Adrenal gland (tissue), 12 donors: ENCODE data around the gene PRKCZ. TPM values are rescaled to one million over a fixed set of nuclear protein-coding genes. Genes with fewer than 3 reads are reported as not detected.
A peak's percentile ranks its signal among the peaks of the same experiment; 100 is the strongest.

Experiments used
- DNase-seq, 7 donors: peaks; one replicate each; pipeline ENCODE4 v3.0.0-alpha.2; 2019 to 2020
- H3K27ac ChIP-seq, 5 donors: fragments of 200-600 bp; sonication (generic) in 4 of 5; 1 replicate in 3 of 5; 2 replicates in 2 of 5; pipeline versions ENCODE4 v1.5.1 to v1.8.0; 2016 to 2020; ENCODE audit warnings: mild to moderate bottlenecking in 1 of 5
- H3K27me3 ChIP-seq: fragments of 200-600 bp; 2 replicates; pipeline ENCODE4 v1.8.0; 2021
- H3K36me3 ChIP-seq, 2 donors: fragments of 200-600 bp; replicated peaks in 1 of 2; 1 replicate in 1 of 2; 2 replicates in 1 of 2; pipeline versions ENCODE4 v1.5.1 to v1.8.0; 2018 to 2022
- H3K4me1 ChIP-seq, 2 donors: fragments of 200-600 bp; replicated peaks in 1 of 2; 1 replicate in 1 of 2; 2 replicates in 1 of 2; pipeline versions ENCODE4 v1.5.1 to v1.8.0; 2018 to 2021
- H3K4me3 ChIP-seq, 4 donors: fragments of 200-600 bp; sonication (generic) in 3 of 4; one replicate each; pipeline ENCODE4 v1.5.1; 2016 to 2018
- H3K9me3 ChIP-seq, 3 donors: fragments of 200-600 bp; sonication (generic) in 1 of 3; replicated peaks in 1 of 3; 1 replicate in 2 of 3; 2 replicates in 1 of 3; pipeline versions ENCODE4 v1.5.1 to v1.8.0; 2016 to 2021
- CTCF ChIP-seq, 6 experiments: fragments of 450-650 bp in 4 of 6; fragments of 200-600 bp in 2 of 6; sonication (generic) in 1 of 6; IDR thresholded peaks; 1 replicate in 5 of 6; 2 replicates in 1 of 6; pipeline versions ENCODE4 v1.5.1 to v1.8.0; 2016 to 2021; ENCODE audit warnings: antibody characterized with exemption in 6 of 6, mild to moderate bottlenecking in 2 of 6, moderate library complexity in 1 of 6
- POLR2A ChIP-seq, 2 donors: fragments of 450-650 bp; IDR thresholded peaks; one replicate each; pipeline ENCODE4 v1.6.1; 2017; ENCODE audit warnings: antibody characterized with exemption in 2 of 2, mild to moderate bottlenecking in 2 of 2, moderate library complexity in 1 of 2
- WGBS, 4 donors: extraction: QIAGEN DNeasy Blood & Tissue Kit in 2 of 4; methylation state at CpG; one replicate each; pipeline versions ENCODE4 v1.1.5 to v1.1.7; 2013 to 2017; 5-methylcytosine and 5-hydroxymethylcytosine counted together
- intact Hi-C, 2 donors: fragments of 100-400 bp; cut with DNase I; formaldehyde crosslinking; loops; one replicate each; pipeline versions ENCODE4 v1.14.1 to v1.15.0; 2022 to 2023
- polyA plus RNA-seq, 3 donors: library from polyadenylated mRNA; stranded (reverse); fragments of 200-250 nt in 2 of 3; fragments of 350-450 nt in 1 of 3; fragmentation: Illumina TruSeq in 1 of 3; extraction: RNeasy Lipid Tissue Mini Kit (QIAGEN cat#74804) in 1 of 3; gene quantifications; one replicate each; pipeline ENCODE4 v1.2.3, GENCODE V29; 2013 to 2014
- total RNA-seq, 9 donors: library from RNA; depleted of rRNA in 4 of 9; stranded (reverse); fragments of >200 nt in 4 of 9; fragments of 120-200 nt in 1 of 9; fragmentation: NEBNext Ultra II Directional in 1 of 9; extraction: Animal tissue kit (Norgen Biotek cat#: 25700) in 1 of 9; gene quantifications; one replicate each; pipeline versions ENCODE4 v1.1.0 to v1.2.4, GENCODE V29; 2013 to 2023
- donor health status: healthy with polysubstance abuse.
- donor health status: Bipolar disorder and iron deficiency.
- donor health status: DM: yes; HTN: yes; CAD: no.
- donor health status: DM: no; HTN: no; CAD: no.
- donor health status: DM: no; HTN: no; CAD: no.
- donor health status: DM: yes; HTN: yes; CAD: no.

Gene PRKCZ
- total and polyA plus RNA-seq, 12 donors, result 8.2 to 50.5 (median 25.4) TPM

DNA sequence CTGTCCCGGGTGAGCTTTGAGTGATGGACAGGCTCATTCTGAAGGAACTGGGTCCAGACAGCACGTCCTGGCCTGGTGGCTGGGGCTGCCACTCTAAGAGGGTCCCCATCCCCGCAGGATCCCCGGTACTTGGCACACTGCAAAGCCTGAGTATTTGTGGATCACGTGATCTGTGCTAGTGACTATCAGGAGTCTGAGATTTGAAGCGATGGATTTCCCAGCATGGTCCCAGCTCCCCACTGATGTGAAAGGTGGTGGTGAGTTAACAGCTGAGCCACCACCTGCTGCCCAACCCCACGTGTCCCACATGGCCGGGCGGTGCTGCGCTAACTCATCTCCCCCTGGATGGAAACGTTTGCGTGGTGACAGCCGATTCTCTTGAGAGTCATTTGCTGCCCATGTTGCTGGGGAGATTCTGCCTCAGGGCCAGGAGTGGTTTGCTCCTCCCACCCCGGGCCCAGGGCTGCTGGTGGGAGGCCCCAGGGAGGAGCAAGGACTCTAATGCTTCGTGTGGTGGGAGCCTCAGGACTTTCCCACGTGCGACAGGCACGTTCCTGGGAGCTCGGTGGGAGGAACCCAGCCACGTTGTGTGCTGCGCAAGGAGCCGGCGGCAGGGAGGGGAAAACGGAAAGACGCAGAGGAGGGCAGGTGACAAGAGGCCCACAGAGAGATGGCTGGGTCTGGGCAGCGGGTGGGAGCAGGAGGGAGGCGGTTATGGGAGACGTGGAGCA is 129.2 kb downstream of the PRKCZ start:
- Histone ChIP-seq H3K36me3 (no peaks in the 10 kb centered on the region), H3K27me3 (no peaks in the 10 kb centered on the region), H3K9me3 (no peaks in the 10 kb centered on the region), H3K4me3 (no peak overlapping the region), H3K27ac (no peak overlapping the region), H3K4me1 (no peaks in the 10 kb centered on the region)
- peak in 1 of 7 donors; percentile 64 for DNase-seq
- 72 to 85% (median 79%) methylated on average over 19 to 28 of the region's 28 CpGs for WGBS, 4 donors
- intact Hi-C loops, result no loop called here
- TF ChIP-seq POLR2A (IDR thresholded peaks at IDR 0.05), result no peak
- no peak for TF ChIP-seq CTCF (IDR thresholded peaks at IDR 0.05)

GRCh38 chr1:2180297-2181245 is 130.4 kb downstream of the PRKCZ start:
- Histone ChIP-seq H3K4me1 (no peaks in the 10 kb centered on the region), H3K36me3 (no peaks in the 10 kb centered on the region), H3K27ac (no peak overlapping the region), H3K27me3 (no peaks in the 10 kb centered on the region), H3K4me3 (no peak overlapping the region), H3K9me3 (no peaks in the 10 kb centered on the region)
- WGBS, 4 donors, result 87 to 91% (median 90%) methylated on average over 45 to 58 of the region's 58 CpGs
- peak in 1 of 7 donors; percentile 57 for DNase-seq
- TF ChIP-seq CTCF (IDR thresholded peaks at IDR 0.05) (no peak), POLR2A (IDR thresholded peaks at IDR 0.05) (no peak)
- intact Hi-C loops, result no loop called here

- DNase-seq, result no peak
- H3K36me3 ChIP-seq, result no peaks in the 10 kb centered on the region
- no peak for TF ChIP-seq CTCF (IDR thresholded peaks at IDR 0.05)
- TF ChIP-seq POLR2A (IDR thresholded peaks at IDR 0.05), result no peak
- WGBS, 4 donors, result 88 to 93% (median 91%) methylated on average over 10 to 14 of the region's 14 CpGs
- H3K27me3 ChIP-seq, result no peaks in the 10 kb centered on the region
- H3K4me3 ChIP-seq, result no peak overlapping the region
- H3K9me3 ChIP-seq, result no peaks in the 10 kb centered on the region
- intact Hi-C loops, result no loop called here
- H3K27ac ChIP-seq, result no peak overlapping the region
- no peaks in the 10 kb centered on the region for H3K4me1 ChIP-seq
Observed at GRCh38 chr1:2181271-2181670, 131.1 kb downstream of the PRKCZ start.

- no peaks in the 10 kb centered on the region for H3K4me1 ChIP-seq
- H3K27me3 ChIP-seq, result no peaks in the 10 kb centered on the region
- H3K36me3 ChIP-seq, result no peaks in the 10 kb centered on the region
- no peak for DNase-seq
- H3K4me3 ChIP-seq, result no peak overlapping the region
- intact Hi-C loops, result no loop called here
- WGBS, 4 donors, result 88 to 94% (median 93%) methylated on average over 11 of the region's 11 CpGs
- H3K27ac ChIP-seq, result no peak overlapping the region
- no peak for TF ChIP-seq POLR2A (IDR thresholded peaks at IDR 0.05)
- TF ChIP-seq CTCF (IDR thresholded peaks at IDR 0.05), result no peak
- no peaks in the 10 kb centered on the region for H3K9me3 ChIP-seq
Observed at GRCh38 chr1:2181752-2182151, 131.5 kb downstream of the PRKCZ start.
